Measurements from ENCODE around the gene GTF2A2.

- TF ChIP-seq CTCF (IDR thresholded peaks at IDR 0.05; ENCODE audit: insufficient read depth, low read length, poor library complexity, severe bottlenecking) (no peak), EZH2phosphoT487 (conservative IDR thresholded peaks at IDR 0.05; ENCODE audit: low read length) (no peak)
These were observed 28.5 kb upstream of the GTF2A2 start for GRCh38 chr15:59685737-59686297.
